ENCODE data around the gene LGR5.

The LGR5 gene

GRCh38 chr12:71589478-71589881 lies 149.9 kb downstream of the LGR5 start:
- TF ChIP-seq CTCF (IDR thresholded peaks at IDR 0.05; ENCODE audit: low read depth, low read length) = no peak
- no peaks in the 10 kb centered on the region for H3K9me3 ChIP-seq (ENCODE audit: severe bottlenecking)
- no peaks in the 10 kb centered on the region for H3K27me3 ChIP-seq (ENCODE audit: insufficient read depth, low read depth, severe bottlenecking)
- H3K36me3 ChIP-seq = no peaks in the 10 kb centered on the region
- no peak overlapping the region for H3K4me3 ChIP-seq (ENCODE audit: low read depth, low read length)
- DNase-seq = no peak
- H3K27ac ChIP-seq = no peak overlapping the region

GRCh38 chr12:71591601-71592000 lies 152.0 kb downstream of the LGR5 start:
- DNase-seq = no peak
- no peak overlapping the region for H3K27ac ChIP-seq
- H3K27me3 ChIP-seq (ENCODE audit: insufficient read depth, low read depth, severe bottlenecking) = no peaks in the 10 kb centered on the region
- no peak overlapping the region for H3K4me3 ChIP-seq (ENCODE audit: low read depth, low read length)
- TF ChIP-seq CTCF (IDR thresholded peaks at IDR 0.05; ENCODE audit: low read depth, low read length) = no peak
- H3K36me3 ChIP-seq = no peaks in the 10 kb centered on the region
- no peaks in the 10 kb centered on the region for H3K9me3 ChIP-seq (ENCODE audit: severe bottlenecking)

GRCh38 chr12:71592841-71593240 lies 153.2 kb downstream of the LGR5 start:
- Histone ChIP-seq H3K27me3 (ENCODE audit: insufficient read depth, low read depth, severe bottlenecking) (no peaks in the 10 kb centered on the region), H3K36me3 (no peaks in the 10 kb centered on the region), H3K27ac (no peak overlapping the region), H3K9me3 (ENCODE audit: severe bottlenecking) (no peaks in the 10 kb centered on the region), H3K4me3 (ENCODE audit: low read depth, low read length) (no peak overlapping the region)
- no peak for TF ChIP-seq CTCF (IDR thresholded peaks at IDR 0.05; ENCODE audit: low read depth, low read length)
- no peak for DNase-seq

GRCh38 chr12:71594214-71594948 lies 154.8 kb downstream of the LGR5 start:
- no peak for DNase-seq
- Histone ChIP-seq H3K36me3 (no peaks in the 10 kb centered on the region), H3K4me3 (ENCODE audit: low read depth, low read length) (no peak overlapping the region), H3K27me3 (ENCODE audit: insufficient read depth, low read depth, severe bottlenecking) (no peaks in the 10 kb centered on the region), H3K27ac (no peak overlapping the region), H3K9me3 (ENCODE audit: severe bottlenecking) (no peaks in the 10 kb centered on the region)
- TF ChIP-seq CTCF (IDR thresholded peaks at IDR 0.05; ENCODE audit: low read depth, low read length) = no peak

GRCh38 chr12:71599210-71599609 lies 159.6 kb downstream of the LGR5 start:
- Histone ChIP-seq H3K4me3 (ENCODE audit: low read depth, low read length) (no peak overlapping the region), H3K27me3 (ENCODE audit: insufficient read depth, low read depth, severe bottlenecking) (no peaks in the 10 kb centered on the region), H3K36me3 (no peaks in the 10 kb centered on the region), H3K27ac (no peak overlapping the region), H3K9me3 (ENCODE audit: severe bottlenecking) (no peaks in the 10 kb centered on the region)
- no peak for TF ChIP-seq CTCF (IDR thresholded peaks at IDR 0.05; ENCODE audit: low read depth, low read length)
- DNase-seq = no peak

GRCh38 chr12:71601546-71601945 lies 161.9 kb downstream of the LGR5 start:
- TF ChIP-seq CTCF (IDR thresholded peaks at IDR 0.05; ENCODE audit: low read depth, low read length) = no peak
- DNase-seq = no peak

More at GRCh38 chr12:71601546-71601945, 161.9 kb downstream of the LGR5 start:
- no peaks in the 10 kb centered on the region for H3K36me3 ChIP-seq
- no peaks in the 10 kb centered on the region for H3K9me3 ChIP-seq (ENCODE audit: severe bottlenecking)
- H3K4me3 ChIP-seq (ENCODE audit: low read depth, low read length) = no peak overlapping the region
- H3K27ac ChIP-seq = no peak overlapping the region
- no peaks in the 10 kb centered on the region for H3K27me3 ChIP-seq (ENCODE audit: insufficient read depth, low read depth, severe bottlenecking)

Measured in WERI-Rb-1 (cell line).